Naive thymus-derived CD4-positive, alpha-beta T cell (primary cell): ENCODE results near the gene LTBP2. TPM values are rescaled to one million over a fixed set of nuclear protein-coding genes. Genes with fewer than 3 reads are reported as not detected.

Experiments
- ATAC-seq: fragments of 150-1000 bp; cut with Tn5 transposase; 2 replicates; pipeline ENCODE4 v1.10.0; 2021; ENCODE audit warnings: mild to moderate bottlenecking, moderate library complexity
- CTCF ChIA-PET: fragments of 350-600 bp; sonication (Branson Sonifier 250); formaldehyde crosslinking; loops from one replicate; lab custom pipeline; 2021; ENCODE audit warnings: antibody characterized with exemption; lab: Charles Lee
- POLR2A ChIA-PET: fragments of 350-600 bp; sonication (Branson Sonifier 250); formaldehyde crosslinking; loops from one replicate; lab custom pipeline; 2021; ENCODE audit warnings: antibody characterized with exemption, inconsistent platforms; lab: Charles Lee
- DNase-seq, 9 donors: peaks; one replicate each; pipeline versions ENCODE4 v3.0.0 to v3.0.0-alpha.2; 2020 to 2022; ENCODE audit warnings: mixed read lengths in 1 of 9
- H3K27ac ChIP-seq: one replicate; pipeline ENCODE4 v1.7.0; 2013; ENCODE audit warnings: mild to moderate bottlenecking, low read depth, low read length, moderate library complexity
- H3K27me3 ChIP-seq, 2 donors: one replicate each; pipeline ENCODE4 v1.7.0; 2013; ENCODE audit warnings: low read length in 2 of 2, mild to moderate bottlenecking in 2 of 2, moderate library complexity in 2 of 2; ENCODE audit not compliant: control insufficient read depth in 2 of 2, insufficient read depth in 2 of 2
- H3K36me3 ChIP-seq, 3 experiments: 1 replicate in 2 of 3; 2 replicates in 1 of 3; pipeline ENCODE4 v1.7.0; 2013; ENCODE audit warnings: low read length in 3 of 3, mild to moderate bottlenecking in 3 of 3, moderate library complexity in 1 of 3; ENCODE audit not compliant: insufficient read depth in 3 of 3, control insufficient read depth in 2 of 3
- H3K4me1 ChIP-seq, 2 donors: one replicate each; pipeline ENCODE4 v1.7.0; 2013; ENCODE audit warnings: low read length in 2 of 2, mild to moderate bottlenecking in 2 of 2, moderate library complexity in 1 of 2; ENCODE audit not compliant: control insufficient read depth in 2 of 2, insufficient read depth in 2 of 2
- H3K4me3 ChIP-seq: 2 replicates; pipeline ENCODE4 v1.7.0; 2013; ENCODE audit warnings: mild to moderate bottlenecking, low read length
- H3K9me3 ChIP-seq, 3 experiments: 1 replicate in 2 of 3; 2 replicates in 1 of 3; pipeline ENCODE4 v1.7.0; 2013; ENCODE audit warnings: low read length in 3 of 3; ENCODE audit not compliant: control insufficient read depth in 2 of 3
- H3K27ac Mint-ChIP-seq, 9 donors: one replicate each; pipeline ENCODE4 v1.8.0; 2020 to 2022; ENCODE audit warnings: mixed read lengths in 9 of 9, mild to moderate bottlenecking in 8 of 9, moderate library complexity in 5 of 9, inconsistent platforms in 2 of 9
- H3K27me3 Mint-ChIP-seq, 5 donors: one replicate each; pipeline ENCODE4 v1.8.0; 2021 to 2022; ENCODE audit warnings: mixed read lengths in 5 of 5, mild to moderate bottlenecking in 1 of 5
- H3K36me3 Mint-ChIP-seq, 5 donors: one replicate each; pipeline ENCODE4 v1.8.0; 2020 to 2022; ENCODE audit warnings: mixed read lengths in 5 of 5, mild to moderate bottlenecking in 3 of 5, inconsistent platforms in 1 of 5
- H3K4me1 Mint-ChIP-seq, 7 donors: one replicate each; pipeline ENCODE4 v1.8.0; 2020 to 2022; ENCODE audit warnings: mixed read lengths in 7 of 7, mild to moderate bottlenecking in 3 of 7, inconsistent platforms in 1 of 7
- H3K4me3 Mint-ChIP-seq, 10 donors: one replicate each; pipeline ENCODE4 v1.8.0; 2020 to 2022; ENCODE audit warnings: mild to moderate bottlenecking in 10 of 10, mixed read lengths in 10 of 10, moderate library complexity in 6 of 10, inconsistent platforms in 2 of 10
- H3K9me3 Mint-ChIP-seq, 11 donors: one replicate each; pipeline ENCODE4 v1.8.0; 2020 to 2022; ENCODE audit warnings: mixed read lengths in 11 of 11, mild to moderate bottlenecking in 4 of 11, inconsistent platforms in 1 of 11, moderate library complexity in 1 of 11
- intact Hi-C, 2 donors: fragments of 100-400 bp; cut with micrococcal nuclease; formaldehyde crosslinking; loops; one replicate each; pipeline ENCODE4 v1.15.1; 2023
- polyA plus RNA-seq, 2 donors: library from polyadenylated mRNA; unstranded; fragments of 300-500 nt; fragmentation: Illumina TruSeq; gene quantifications; one replicate each; pipeline ENCODE4 v1.2.3, GENCODE V29; 2021
- total RNA-seq, 6 experiments: library from RNA in 5 of 6; stranded (reverse) in 5 of 6; gene quantifications; 1 replicate in 5 of 6; 2 replicates in 1 of 6; pipeline ENCODE4 v1.2.3 and lab custom pipeline; 2021 to 2026

The LTBP2 gene
- total and polyA plus RNA-seq, 7 experiments from 2014 or later: 0.07 to 1.1 (median 0.27) TPM

DNA sequence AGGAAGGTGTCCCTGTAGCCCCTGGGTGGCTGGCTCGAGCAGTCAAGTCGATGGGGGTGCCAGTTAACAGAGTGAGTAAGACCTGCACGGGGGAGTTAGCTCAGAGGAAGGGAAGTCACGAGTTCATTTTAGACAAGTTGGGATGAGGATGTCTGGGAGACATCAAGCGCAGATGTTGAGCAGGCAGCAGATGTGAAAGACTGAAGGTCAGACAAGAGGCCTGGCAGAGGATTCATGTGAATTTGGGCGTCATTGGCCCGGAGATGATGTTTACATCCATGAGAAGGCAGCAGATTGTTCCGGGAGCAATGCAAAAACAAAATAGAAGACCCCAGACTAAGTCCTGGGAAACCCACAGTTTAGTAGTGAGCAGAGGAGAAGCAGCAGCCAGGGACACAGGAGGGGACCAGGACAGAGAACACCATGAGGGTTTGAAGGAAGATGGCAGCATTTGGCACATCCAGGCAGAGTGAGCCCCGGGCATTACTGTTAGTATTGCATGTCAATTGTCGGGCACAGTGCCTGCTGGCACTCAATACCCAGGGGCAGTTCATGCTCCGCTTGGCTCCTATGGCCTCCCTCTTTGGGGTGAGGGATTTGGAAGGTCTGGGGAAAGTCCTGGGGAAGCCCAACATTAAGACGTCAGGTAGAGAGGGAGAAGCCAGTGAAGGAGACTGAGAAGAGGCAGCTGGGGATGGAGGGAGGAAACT is 15.1 kb downstream of the LTBP2 start:
- peaks cover 0 to 4% (median 0%) of the 10 kb centered on the region in 5 donors for H3K27me3 Mint-ChIP-seq
- no peak overlapping the region for H3K27ac Mint-ChIP-seq
- no peaks in the 10 kb centered on the region for H3K4me1 ChIP-seq
- peaks cover 0 to 1% (median 0%) of the 10 kb centered on the region in 11 donors for H3K9me3 Mint-ChIP-seq
- intact Hi-C loops: no loop called here
- no peaks in the 10 kb centered on the region for H3K36me3 Mint-ChIP-seq
- no peak overlapping the region for H3K27ac ChIP-seq
- no peak overlapping the region for H3K4me3 ChIP-seq
- ChIA-PET CTCF (interaction anchor here (0.8 kb wide), 1 partner anchor 12 kb away, joined by 4 read pairs; no protein-coding TSS in a partner anchor), POLR2A (interaction anchor here (0.6 kb wide), 1 partner anchor 209 kb away, joined by 6 read pairs; no protein-coding TSS in a partner anchor)
- no peak for ATAC-seq
- no peaks in the 10 kb centered on the region for H3K4me1 Mint-ChIP-seq
- H3K4me3 Mint-ChIP-seq: no peak overlapping the region
- no peaks in the 10 kb centered on the region for H3K27me3 ChIP-seq
- no peak for DNase-seq
- H3K9me3 ChIP-seq: no peaks in the 10 kb centered on the region
- H3K36me3 ChIP-seq: no peaks in the 10 kb centered on the region

DNA sequence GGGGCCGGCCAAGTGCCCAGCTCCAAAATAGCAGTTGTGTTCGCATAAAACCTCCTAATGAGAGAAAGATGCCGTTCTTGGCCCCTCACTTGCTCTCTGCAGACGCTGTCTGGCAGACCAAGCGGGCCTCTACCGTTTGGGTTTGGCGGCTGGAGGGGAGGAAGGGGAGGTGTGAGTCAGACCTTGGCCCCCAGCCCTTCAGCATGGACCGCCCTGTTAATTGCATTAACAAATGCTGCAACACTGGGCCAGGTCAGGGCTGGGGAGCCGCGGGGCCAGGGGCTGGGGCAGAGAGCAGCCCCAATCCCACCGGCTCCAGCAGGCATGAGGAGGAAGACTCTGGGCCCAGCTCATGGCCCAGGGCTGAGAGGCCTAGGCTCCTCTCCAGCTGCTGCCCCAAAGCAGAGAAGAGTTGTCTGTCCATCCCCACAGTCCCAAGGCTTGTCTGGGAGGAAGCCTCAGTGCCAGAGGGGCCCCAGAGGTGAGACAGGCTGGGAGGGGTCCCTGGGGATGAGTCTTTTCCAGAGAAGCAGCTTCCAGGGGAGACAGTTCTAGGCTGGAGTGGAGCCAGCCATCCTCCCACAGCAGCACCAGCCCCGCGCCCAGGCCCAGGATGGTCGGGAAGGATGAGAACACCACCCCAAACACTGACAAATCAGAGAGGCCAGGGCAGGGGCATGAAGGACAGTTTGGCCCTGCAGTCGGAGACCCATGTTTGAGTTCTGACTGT is 16.9 kb downstream of the LTBP2 start:
- Mint-ChIP-seq H3K27me3 (peaks cover 0 to 4% (median 0%) of the 10 kb centered on the region in 5 donors), H3K36me3 (no peaks in the 10 kb centered on the region), H3K4me1 (no peaks in the 10 kb centered on the region), H3K4me3 (no peak overlapping the region), H3K9me3 (peaks cover 0 to 1% (median 0%) of the 10 kb centered on the region in 11 donors), H3K27ac (no peak overlapping the region)
- POLR2A ChIA-PET: interaction anchor here (0.5 kb wide), 1 partner anchor 9 kb away, joined by 11 read pairs; no protein-coding TSS in a partner anchor
- H3K27ac ChIP-seq: no peak overlapping the region
- no peak for ATAC-seq
- CTCF ChIA-PET: no interaction called here
- no peaks in the 10 kb centered on the region for H3K9me3 ChIP-seq
- no peaks in the 10 kb centered on the region for H3K36me3 ChIP-seq
- no peaks in the 10 kb centered on the region for H3K4me1 ChIP-seq
- intact Hi-C loops: no loop called here
- H3K4me3 ChIP-seq: no peak overlapping the region
- DNase-seq: no peak
- H3K27me3 ChIP-seq: no peaks in the 10 kb centered on the region

DNA sequence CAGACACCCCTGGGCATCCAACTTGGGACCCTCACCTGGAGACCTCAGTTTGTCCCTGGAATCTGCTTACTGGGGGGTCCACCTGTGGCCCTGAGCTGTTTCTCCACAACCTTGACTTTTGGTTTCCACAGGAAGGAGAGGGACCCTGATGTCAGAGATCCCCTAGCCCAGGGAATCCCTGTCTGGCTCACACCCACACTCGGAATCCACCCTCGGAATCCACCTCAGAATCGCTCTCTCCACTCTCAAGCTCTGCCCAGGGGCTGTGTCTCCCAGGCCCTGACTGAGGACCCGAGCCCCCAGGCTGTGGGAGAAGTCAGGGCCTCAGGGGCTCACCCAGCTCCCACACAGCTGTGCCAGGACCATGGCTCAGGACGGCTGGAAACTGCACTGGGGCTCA is 17.4 kb downstream of the LTBP2 start:
- Mint-ChIP-seq H3K4me3 (no peak overlapping the region), H3K9me3 (peaks cover 0 to 1% (median 0%) of the 10 kb centered on the region in 11 donors), H3K4me1 (no peaks in the 10 kb centered on the region), H3K36me3 (no peaks in the 10 kb centered on the region), H3K27me3 (peaks cover 0 to 4% (median 0%) of the 10 kb centered on the region in 5 donors), H3K27ac (no peak overlapping the region)
- H3K9me3 ChIP-seq: no peaks in the 10 kb centered on the region
- H3K4me3 ChIP-seq: no peak overlapping the region
- H3K27ac ChIP-seq: no peak overlapping the region
- DNase-seq: no peak
- POLR2A ChIA-PET: no interaction called here
- H3K27me3 ChIP-seq: no peaks in the 10 kb centered on the region
- H3K4me1 ChIP-seq: no peaks in the 10 kb centered on the region
- no peaks in the 10 kb centered on the region for H3K36me3 ChIP-seq
- ATAC-seq: no peak
- intact Hi-C loops: no loop called here
- CTCF ChIA-PET: no interaction called here

DNA sequence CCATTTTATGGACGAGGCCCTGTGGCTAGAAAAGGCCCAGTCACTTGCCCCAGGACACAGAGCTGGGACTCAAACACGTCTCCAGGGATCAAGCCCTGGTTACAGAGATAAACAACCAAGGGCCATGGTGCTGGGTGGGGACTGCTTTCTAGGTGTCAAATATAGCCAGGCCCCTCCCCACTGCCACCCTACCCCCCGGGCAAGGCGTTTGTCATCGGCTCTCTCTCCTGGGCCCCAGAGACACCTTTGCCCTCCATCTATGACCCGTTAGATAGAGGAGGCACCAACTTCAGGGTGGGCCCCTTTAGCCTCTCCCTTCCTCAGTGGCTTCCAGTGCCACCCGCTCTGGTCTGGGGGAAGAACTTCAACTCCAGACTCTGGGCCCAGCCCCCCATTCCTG is 18.0 kb downstream of the LTBP2 start:
- no peak overlapping the region for H3K4me3 Mint-ChIP-seq
- H3K27me3 Mint-ChIP-seq: peaks cover 0 to 4% (median 0%) of the 10 kb centered on the region in 5 donors
- Histone ChIP-seq H3K9me3 (no peaks in the 10 kb centered on the region), H3K4me1 (no peaks in the 10 kb centered on the region), H3K36me3 (no peaks in the 10 kb centered on the region), H3K27ac (no peak overlapping the region), H3K27me3 (no peaks in the 10 kb centered on the region), H3K4me3 (no peak overlapping the region)
- ATAC-seq: no peak
- intact Hi-C loops: no loop called here
- no peak overlapping the region for H3K27ac Mint-ChIP-seq
- no peak for DNase-seq
- ChIA-PET POLR2A (no interaction called here), CTCF (no interaction called here)
- H3K4me1 Mint-ChIP-seq: no peaks in the 10 kb centered on the region
- H3K9me3 Mint-ChIP-seq: peaks cover 0 to 1% (median 0%) of the 10 kb centered on the region in 11 donors
- no peaks in the 10 kb centered on the region for H3K36me3 Mint-ChIP-seq

DNA sequence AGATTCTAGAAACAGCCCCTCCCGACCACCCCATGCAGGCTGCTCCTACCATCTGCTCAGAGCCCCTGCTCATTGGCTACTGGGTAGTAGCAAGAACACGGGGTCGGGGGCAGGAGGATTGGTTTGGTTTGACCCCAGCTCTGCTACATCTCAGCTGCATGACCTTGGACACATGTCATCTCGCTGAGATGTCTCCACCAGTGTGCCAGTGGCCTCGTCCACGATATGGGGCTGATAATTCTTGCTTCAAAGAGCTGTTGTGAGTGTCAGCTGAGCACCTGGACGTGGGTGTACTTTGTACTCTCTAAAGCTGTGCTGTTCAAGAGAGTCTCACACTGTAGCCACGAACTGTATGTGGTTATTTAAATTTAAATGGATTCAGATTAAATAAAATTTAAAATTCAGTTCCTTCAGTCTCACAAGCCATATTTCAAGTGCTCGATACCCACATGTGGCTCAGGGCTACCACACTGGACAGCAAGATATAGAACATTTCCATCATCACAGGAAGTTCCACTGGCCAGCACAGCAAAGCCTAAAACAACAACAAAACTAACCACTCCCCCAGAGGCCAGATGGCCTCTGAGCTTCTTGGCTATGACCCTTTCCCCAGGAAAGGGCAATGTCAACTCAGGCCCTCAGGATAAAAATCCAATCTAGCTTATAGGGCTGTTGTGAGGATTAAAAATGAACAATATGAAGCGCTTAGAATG is 18.6 kb downstream of the LTBP2 start:
- CTCF ChIA-PET: no interaction called here

DNA sequence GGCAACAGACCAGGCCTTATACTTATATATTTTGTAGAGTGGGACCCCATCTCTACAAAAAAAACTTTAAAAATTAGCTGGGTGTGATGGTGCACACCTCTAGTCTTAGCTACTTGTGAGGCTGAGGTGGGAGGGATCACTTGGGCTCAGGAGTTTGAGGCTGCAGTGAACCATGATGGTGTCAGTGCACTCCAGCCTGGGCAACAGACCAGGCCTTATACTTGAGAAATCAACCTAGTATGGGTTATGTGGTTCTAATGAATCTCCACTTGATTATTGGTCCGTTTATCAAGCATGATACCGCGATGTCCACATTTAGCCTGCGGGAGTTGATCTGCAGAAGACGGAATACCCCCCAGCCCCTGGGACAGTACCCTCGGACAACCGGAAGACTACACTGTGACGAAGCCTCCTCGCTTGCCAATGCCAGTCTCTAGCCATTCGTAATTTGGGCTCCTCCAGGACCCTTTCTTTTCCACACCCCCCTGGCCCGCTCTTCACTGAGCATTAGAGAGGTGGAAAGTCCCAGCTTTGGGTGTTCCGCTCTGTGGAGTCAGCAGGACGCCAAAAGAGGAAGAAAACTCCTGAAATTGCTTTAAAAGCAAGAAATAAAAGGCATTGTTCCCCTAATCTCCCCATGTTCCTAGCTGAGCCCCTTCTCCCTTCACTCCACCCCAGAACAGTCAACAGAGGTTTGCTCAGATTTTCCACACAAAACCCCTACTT is 19.4 kb downstream of the LTBP2 start:
- Mint-ChIP-seq H3K4me1 (no peaks in the 10 kb centered on the region), H3K9me3 (peaks cover 0 to 1% (median 0%) of the 10 kb centered on the region in 11 donors), H3K27me3 (peaks cover 0 to 4% (median 0%) of the 10 kb centered on the region in 5 donors), H3K27ac (no peak overlapping the region), H3K4me3 (no peak overlapping the region), H3K36me3 (no peaks in the 10 kb centered on the region)
- no peaks in the 10 kb centered on the region for H3K4me1 ChIP-seq
- ChIA-PET POLR2A (no interaction called here), CTCF (no interaction called here)
- ATAC-seq: peak; percentile 65
- H3K36me3 ChIP-seq: no peaks in the 10 kb centered on the region
- H3K4me3 ChIP-seq: no peak overlapping the region
- no peak overlapping the region for H3K27ac ChIP-seq
- intact Hi-C loops: no loop called here
- H3K27me3 ChIP-seq: no peaks in the 10 kb centered on the region
- H3K9me3 ChIP-seq: no peaks in the 10 kb centered on the region
- DNase-seq: no peak

More for the DNA sequence above, 18.6 kb downstream of the LTBP2 start:
- H3K27me3 ChIP-seq: no peaks in the 10 kb centered on the region
- no peak overlapping the region for H3K27ac Mint-ChIP-seq
- ATAC-seq: no peak
- H3K4me3 ChIP-seq: no peak overlapping the region
- H3K9me3 Mint-ChIP-seq: peaks cover 0 to 1% (median 0%) of the 10 kb centered on the region in 11 donors
- H3K9me3 ChIP-seq: no peaks in the 10 kb centered on the region
- intact Hi-C loops: no loop called here
- H3K4me1 Mint-ChIP-seq: no peaks in the 10 kb centered on the region
- no peak overlapping the region for H3K4me3 Mint-ChIP-seq
- no peak for DNase-seq
- no peaks in the 10 kb centered on the region for H3K36me3 Mint-ChIP-seq
- no peaks in the 10 kb centered on the region for H3K36me3 ChIP-seq
- H3K4me1 ChIP-seq: no peaks in the 10 kb centered on the region
- H3K27ac ChIP-seq: no peak overlapping the region
- POLR2A ChIA-PET: no interaction called here
- peaks cover 0 to 4% (median 0%) of the 10 kb centered on the region in 5 donors for H3K27me3 Mint-ChIP-seq
